IgD-negative memory B cell (primary cell): ENCODE measurements around the gene KRTAP5-9. TPM values are rescaled to one million over a fixed set of nuclear protein-coding genes. Genes with fewer than 3 reads are reported as not detected.
"Not testable (repeated sequence)": the region's sequence is repeated elsewhere in the genome, so short reads cannot be mapped to it uniquely, and the experiment has no call there.

Experiments used
- H3K27ac Mint-ChIP-seq, 3 donors: one replicate each; pipeline ENCODE4 v1.8.0; 2020 to 2022; ENCODE audit warnings: mild to moderate bottlenecking in 3 of 3, mixed read lengths in 3 of 3, moderate library complexity in 1 of 3
- H3K27me3 Mint-ChIP-seq: one replicate; pipeline ENCODE4 v1.8.0; 2021; ENCODE audit warnings: mixed read lengths
- H3K36me3 Mint-ChIP-seq: one replicate; pipeline ENCODE4 v1.8.0; 2020; ENCODE audit warnings: mild to moderate bottlenecking, mixed read lengths
- H3K4me1 Mint-ChIP-seq, 3 donors: one replicate each; pipeline ENCODE4 v1.8.0; 2020 to 2022; ENCODE audit warnings: mixed read lengths in 3 of 3, mild to moderate bottlenecking in 1 of 3
- H3K4me3 Mint-ChIP-seq, 4 donors: one replicate each; pipeline ENCODE4 v1.8.0; 2020 to 2022; ENCODE audit warnings: mild to moderate bottlenecking in 4 of 4, mixed read lengths in 4 of 4, moderate library complexity in 3 of 4
- H3K9me3 Mint-ChIP-seq, 3 donors: one replicate each; pipeline ENCODE4 v1.8.0; 2020 to 2021; ENCODE audit warnings: mixed read lengths in 3 of 3, mild to moderate bottlenecking in 1 of 3
- polyA plus RNA-seq: library from polyadenylated mRNA; unstranded; fragments of 300-500 nt; fragmentation: Illumina TruSeq; gene quantifications from one replicate; pipeline ENCODE4 v1.2.3, GENCODE V29; 2021

Gene KRTAP5-9
- polyA plus RNA-seq, 1 donor from 2014 or later, result not detected

- Mint-ChIP-seq H3K27me3 (peaks cover 14% of the 10 kb centered on the region), H3K4me3 (no peak overlapping the region), H3K27ac (no peak overlapping the region), H3K4me1 (peaks cover 0 to 7% (median 4%) of the 10 kb centered on the region in 3 donors), H3K9me3 (no peaks in the 10 kb centered on the region), H3K36me3 (peaks cover 3% of the 10 kb centered on the region)
Measured at GRCh38 chr11:71580057-71581003, 32.1 kb downstream of the KRTAP5-9 start.

- Mint-ChIP-seq H3K27ac (no peak overlapping the region), H3K9me3 (no peaks in the 10 kb centered on the region), H3K27me3 (peaks cover 14% of the 10 kb centered on the region), H3K4me1 (peaks cover 0 to 5% (median 2%) of the 10 kb centered on the region in 3 donors), H3K36me3 (peaks cover 1% of the 10 kb centered on the region), H3K4me3 (no peak overlapping the region)
Measured at GRCh38 chr11:71581826-71582225, 33.6 kb downstream of the KRTAP5-9 start.

- Mint-ChIP-seq H3K36me3 (peaks cover 1% of the 10 kb centered on the region), H3K4me1 (peaks cover 0 to 5% (median 2%) of the 10 kb centered on the region in 3 donors), H3K4me3 (no peak within 1 kb of the TSS), H3K27me3 (peaks cover 14% of the 10 kb centered on the region), H3K9me3 (no peaks in the 10 kb centered on the region), H3K27ac (no peak within 1 kb of the TSS)
Measured at GRCh38 chr11:71582309-71582895, 34.2 kb downstream of the KRTAP5-9 start, which contains the start of gene KRTAP5-11. KRTAP5-11 (minus strand) TSS chr11:71582875; CDS start chr11:71582837, 38 bp downstream.

- H3K27me3 Mint-ChIP-seq, result peaks cover 14% of the 10 kb centered on the region
- H3K4me3 Mint-ChIP-seq, H3K27ac Mint-ChIP-seq, H3K36me3 Mint-ChIP-seq, H3K4me1 Mint-ChIP-seq, H3K9me3 Mint-ChIP-seq: not testable (repeated sequence)
Measured at GRCh38 chr11:71582969-71583368, 34.7 kb downstream of the KRTAP5-9 start.

- peaks cover 12% of the 10 kb centered on the region for H3K27me3 Mint-ChIP-seq
- not testable (repeated sequence) for H3K4me1 Mint-ChIP-seq, H3K9me3 Mint-ChIP-seq, H3K4me3 Mint-ChIP-seq, H3K36me3 Mint-ChIP-seq, H3K27ac Mint-ChIP-seq
Measured at GRCh38 chr11:71585673-71586072, 37.5 kb downstream of the KRTAP5-9 start.

- not testable (repeated sequence) for H3K9me3 Mint-ChIP-seq, H3K27ac Mint-ChIP-seq, H3K4me3 Mint-ChIP-seq
Measured at GRCh38 chr11:71588314-71588713, 40.1 kb downstream of the KRTAP5-9 start.

GRCh38 chr11:71588822-71589545 is 40.8 kb downstream of the KRTAP5-9 start:
- not testable (repeated sequence) for H3K4me3 Mint-ChIP-seq, H3K27me3 Mint-ChIP-seq, H3K4me1 Mint-ChIP-seq, H3K9me3 Mint-ChIP-seq, H3K36me3 Mint-ChIP-seq, H3K27ac Mint-ChIP-seq

More at GRCh38 chr11:71588314-71588713, 40.1 kb downstream of the KRTAP5-9 start:
- H3K36me3 Mint-ChIP-seq, H3K4me1 Mint-ChIP-seq, H3K27me3 Mint-ChIP-seq: not testable (repeated sequence)

GRCh38 chr11:71589546-71589920 is 41.3 kb downstream of the KRTAP5-9 start:
- H3K4me3 Mint-ChIP-seq, H3K27ac Mint-ChIP-seq, H3K36me3 Mint-ChIP-seq, H3K4me1 Mint-ChIP-seq, H3K27me3 Mint-ChIP-seq, H3K9me3 Mint-ChIP-seq: not testable (repeated sequence)

Other genes with a start within 250 kb of the KRTAP5-9 start
- 16.6 TPM for gene DHCR7, start 100.0 kb upstream of the KRTAP5-9 start, polyA plus RNA-seq
- 39.5 TPM for gene NADSYN1, start 95.2 kb upstream of the KRTAP5-9 start, polyA plus RNA-seq
- not detected for gene KRTAP5-7, start 21.2 kb upstream of the KRTAP5-9 start, polyA plus RNA-seq
- not detected for gene KRTAP5-8, start 10.4 kb upstream of the KRTAP5-9 start, polyA plus RNA-seq
- not detected for gene KRTAP5-10, start 17.1 kb downstream of the KRTAP5-9 start, polyA plus RNA-seq
- not detected for gene KRTAP5-11, start 34.5 kb downstream of the KRTAP5-9 start, polyA plus RNA-seq